Esophagus muscularis mucosa (tissue), 4 donors: ENCODE results near the gene AAGAB. TPM values are rescaled to one million over a fixed set of nuclear protein-coding genes. Genes with fewer than 3 reads are reported as not detected.
A peak's percentile ranks its signal among the peaks of the same experiment; 100 is the strongest.

Source experiments
- DNase-seq: peaks from one replicate; pipeline ENCODE4 v3.0.0-alpha.2; 2017; ENCODE audit errors: extremely low spot score
- H3K27ac ChIP-seq, 4 donors: fragments of 200-600 bp; sonication (generic); replicated peaks in 1 of 4; 1 replicate in 3 of 4; 2 replicates in 1 of 4; pipeline ENCODE4 v1.5.1; 2016 to 2019; ENCODE audit warnings: mild to moderate bottlenecking in 1 of 4
- H3K27me3 ChIP-seq, 4 donors: fragments of 200-600 bp; sonication (generic); one replicate each; pipeline versions ENCODE4 v1.5.1 to v1.6.0; 2016 to 2019
- H3K36me3 ChIP-seq, 4 donors: fragments of 200-600 bp; sonication (generic); one replicate each; pipeline ENCODE4 v1.5.1; 2016 to 2019
- H3K4me1 ChIP-seq, 4 donors: fragments of 200-600 bp; sonication (generic); one replicate each; pipeline ENCODE4 v1.5.1; 2016 to 2019
- H3K4me3 ChIP-seq, 4 donors: fragments of 200-600 bp; sonication (generic); 1 replicate in 2 of 4; 2 replicates in 2 of 4; pipeline ENCODE4 v1.5.1; 2016 to 2019; ENCODE audit warnings: mild to moderate bottlenecking in 4 of 4, moderate library complexity in 1 of 4
- H3K9me3 ChIP-seq, 4 donors: fragments of 200-600 bp; sonication (generic); 1 replicate in 3 of 4; 2 replicates in 1 of 4; pipeline ENCODE4 v1.5.1; 2016 to 2019
- CTCF ChIP-seq, 3 experiments: fragments of 200-600 bp in 2 of 3; fragments of 450-650 bp in 1 of 3; sonication (generic) in 2 of 3; IDR thresholded peaks; one replicate each; pipeline ENCODE4 v1.5.1; 2017 to 2019; ENCODE audit warnings: antibody characterized with exemption in 3 of 3, mild to moderate bottlenecking in 2 of 3, moderate library complexity in 1 of 3
- EP300 ChIP-seq: sonication (generic); formaldehyde crosslinking; IDR thresholded peaks from one replicate; pipeline ENCODE4 v1.6.1; 2017; ENCODE audit warnings: antibody characterized with exemption
- POLR2A ChIP-seq: fragments of 450-650 bp; IDR thresholded peaks from one replicate; pipeline ENCODE4 v1.6.1; 2017; ENCODE audit warnings: antibody characterized with exemption, moderate library complexity, mild to moderate bottlenecking, low read depth
- POLR2AphosphoS5 ChIP-seq, 2 donors: sonication (generic); formaldehyde crosslinking; IDR thresholded peaks; one replicate each; pipeline ENCODE4 v1.6.1; 2017; ENCODE audit warnings: antibody characterized with exemption in 2 of 2
- WGBS: methylation state at CpG from one replicate; pipeline ENCODE4 v1.1.5; 2018; 5-methylcytosine and 5-hydroxymethylcytosine counted together
- intact Hi-C: fragments of 100-400 bp; cut with DNase I; formaldehyde crosslinking; loops from one replicate; pipeline ENCODE4 v1.15.1; 2023
- total RNA-seq, 4 donors: library from RNA; depleted of rRNA; stranded (reverse); fragments of >200 nt; gene quantifications; one replicate each; pipeline versions ENCODE4 v1.1.0 to v1.2.1, GENCODE V29; 2016

The AAGAB gene
- total RNA-seq, 4 donors from 2014 or later: 21.3 to 37.8 (median 29.0) TPM

- Histone ChIP-seq H3K27ac (peak overlapping the region in 2 of 4 donors; percentile 6 to 42), H3K9me3 (no peaks in the 10 kb centered on the region), H3K27me3 (no peaks in the 10 kb centered on the region), H3K4me1 (peaks cover 22 to 64% (median 56%) of the 10 kb centered on the region in 4 donors), H3K36me3 (peaks cover 0 to 58% (median 38%) of the 10 kb centered on the region in 4 donors), H3K4me3 (no peak overlapping the region)
- no peak for TF ChIP-seq POLR2AphosphoS5 (IDR thresholded peaks at IDR 0.05)
- no peak for TF ChIP-seq CTCF (IDR thresholded peaks at IDR 0.05)
- no peak for TF ChIP-seq EP300
- no peak for TF ChIP-seq POLR2A
- 85% methylated on average over 33 of the region's 34 CpGs for WGBS
- intact Hi-C loops: loop anchor here (10.0 kb wide), 1 partner anchor 221 kb away; no protein-coding TSS in a partner anchor
- DNase-seq: no peak
Measured at GRCh38 chr15:67165254-67166253, 88.9 kb downstream of the AAGAB start.

DNA sequence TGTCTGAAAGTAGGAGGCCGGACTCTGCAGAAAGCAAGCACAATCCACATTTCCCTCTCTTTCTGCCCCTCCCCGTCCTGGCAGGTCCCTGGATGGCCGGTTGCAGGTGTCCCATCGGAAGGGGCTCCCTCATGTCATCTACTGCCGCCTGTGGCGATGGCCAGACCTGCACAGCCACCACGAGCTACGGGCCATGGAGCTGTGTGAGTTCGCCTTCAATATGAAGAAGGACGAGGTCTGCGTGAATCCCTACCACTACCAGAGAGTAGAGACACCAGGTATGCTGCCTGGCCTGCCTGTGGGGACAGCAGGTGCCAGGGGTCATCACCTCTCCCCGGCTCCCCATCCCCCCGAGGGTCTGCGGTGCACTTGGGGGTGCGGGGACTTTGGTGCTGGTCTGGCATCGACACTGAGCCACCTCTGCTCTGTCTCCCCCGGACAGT is 89.6 kb downstream of the AAGAB start:
- H3K36me3 ChIP-seq: peaks cover 0 to 50% (median 33%) of the 10 kb centered on the region in 4 donors
- H3K9me3 ChIP-seq: no peaks in the 10 kb centered on the region
- WGBS: 80% methylated on average over 11 of the region's 17 CpGs
- peak overlapping the region in 2 of 4 donors; percentile 6 to 42 for H3K27ac ChIP-seq
- H3K27me3 ChIP-seq: no peaks in the 10 kb centered on the region
- no peak for DNase-seq
- H3K4me1 ChIP-seq: peaks cover 22 to 64% (median 56%) of the 10 kb centered on the region in 4 donors
- no peak overlapping the region for H3K4me3 ChIP-seq
- no peak for TF ChIP-seq POLR2A
- TF ChIP-seq CTCF (IDR thresholded peaks at IDR 0.05): no peak
- no peak for TF ChIP-seq EP300
- TF ChIP-seq POLR2AphosphoS5 (IDR thresholded peaks at IDR 0.05): no peak
- intact Hi-C loops: loop anchor here (10.0 kb wide), 1 partner anchor 220 kb away; no protein-coding TSS in a partner anchor

DNA sequence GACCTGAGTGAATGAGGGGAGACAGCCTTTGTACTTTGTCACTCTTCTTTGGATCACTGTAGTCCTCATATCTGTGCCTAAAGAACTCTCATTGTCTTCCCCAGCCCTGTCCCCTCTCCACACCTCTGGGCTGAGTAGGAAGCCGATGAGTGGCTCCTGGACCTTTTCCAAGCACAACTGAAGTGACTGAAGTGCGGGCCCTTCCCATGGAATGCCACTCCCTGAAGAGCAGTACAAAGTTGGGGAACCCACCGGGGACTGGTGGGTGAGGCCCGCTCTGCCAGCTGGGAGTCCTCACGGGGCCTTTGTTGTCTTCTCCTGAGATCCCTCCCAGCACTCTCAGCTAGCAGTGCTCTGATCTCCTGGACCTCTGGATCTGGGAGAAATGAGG is 90.1 kb downstream of the AAGAB start:
- no peaks in the 10 kb centered on the region for H3K9me3 ChIP-seq

DNA sequence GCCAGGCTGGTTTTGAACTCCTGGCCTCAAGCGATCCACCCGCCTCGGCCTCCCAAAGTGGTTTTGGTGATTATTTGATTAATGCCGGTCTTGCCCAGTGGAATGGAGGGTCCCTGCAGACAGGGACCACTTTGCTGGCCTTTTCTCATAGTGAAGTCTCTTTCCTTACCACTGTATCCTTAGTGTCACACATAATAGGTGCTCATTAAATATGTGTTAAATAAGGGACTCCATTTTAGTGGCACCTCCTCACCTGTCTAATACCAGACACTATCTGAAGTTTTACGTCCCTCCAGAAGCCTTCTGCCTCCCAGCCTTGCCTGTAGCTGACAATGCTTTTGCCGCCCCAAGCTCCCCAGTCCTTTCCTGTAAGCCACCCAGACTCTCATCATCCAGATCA is 91.3 kb downstream of the AAGAB start:
- peaks cover 28 to 66% (median 56%) of the 10 kb centered on the region in 4 donors for H3K4me1 ChIP-seq
- no peaks in the 10 kb centered on the region for H3K27me3 ChIP-seq
- DNase-seq: no peak
- H3K27ac ChIP-seq: no peak overlapping the region
- 98% methylated on average over 6 of the region's 6 CpGs for WGBS
- H3K4me3 ChIP-seq: no peak overlapping the region
- intact Hi-C loops: loop anchor here (10.0 kb wide), 1 partner anchor 218 kb away; no protein-coding TSS in a partner anchor
- no peak for TF ChIP-seq EP300
- TF ChIP-seq POLR2A: no peak
- TF ChIP-seq CTCF (IDR thresholded peaks at IDR 0.05): no peak
- peaks cover 0 to 36% (median 29%) of the 10 kb centered on the region in 4 donors for H3K36me3 ChIP-seq
- H3K9me3 ChIP-seq: no peaks in the 10 kb centered on the region

More for the DNA sequence above, 90.1 kb downstream of the AAGAB start:
- intact Hi-C loops: loop anchor here (10.0 kb wide), 1 partner anchor 220 kb away; no protein-coding TSS in a partner anchor
- no peak for DNase-seq
- no peak for TF ChIP-seq EP300
- TF ChIP-seq CTCF (IDR thresholded peaks at IDR 0.05): no peak
- TF ChIP-seq POLR2AphosphoS5 (IDR thresholded peaks at IDR 0.05): no peak
- no peak for TF ChIP-seq POLR2A
- no peaks in the 10 kb centered on the region for H3K27me3 ChIP-seq
- H3K36me3 ChIP-seq: peaks cover 0 to 47% (median 31%) of the 10 kb centered on the region in 4 donors
- H3K27ac ChIP-seq: no peak overlapping the region
- 75% methylated on average over 5 of the region's 5 CpGs for WGBS
- no peak overlapping the region for H3K4me3 ChIP-seq
- H3K4me1 ChIP-seq: peaks cover 22 to 64% (median 56%) of the 10 kb centered on the region in 4 donors
